GM20431 (cell line): ENCODE results near the gene ARRDC3.
"Not testable (repeated sequence)": the region's sequence is repeated elsewhere in the genome, so short reads cannot be mapped to it uniquely, and the experiment has no call there.

ENCODE experiments used
- in situ Hi-C: fragments of 300-500 bp; cut with MseI, MboI; formaldehyde crosslinking; loops from one replicate; pipeline ENCODE4 v1.15.0; 2020; ENCODE audit warnings: low sequenced_read_pairs; ENCODE audit not compliant: unreplicated experiment

The ARRDC3 gene

GRCh38 chr5:91366551-91366950, 16.6 kb downstream of the ARRDC3 start:
- in situ Hi-C loops, result no loop called here

- in situ Hi-C loops, result no loop called here
These were observed 17.6 kb downstream of the ARRDC3 start for GRCh38 chr5:91365498-91365897.

GRCh38 chr5:91362935-91363334, 20.2 kb downstream of the ARRDC3 start:
- in situ Hi-C loops, result no loop called here

GRCh38 chr5:91361790-91362189, 21.3 kb downstream of the ARRDC3 start:
- in situ Hi-C loops, result no loop called here

GRCh38 chr5:91361055-91361701, 21.9 kb downstream of the ARRDC3 start:
- in situ Hi-C loops, result no loop called here

GRCh38 chr5:91359962-91360609, 23.0 kb downstream of the ARRDC3 start:
- in situ Hi-C loops, result no loop called here

- in situ Hi-C loops, result no loop called here
These were observed 25.3 kb downstream of the ARRDC3 start for GRCh38 chr5:91357806-91358205.

- in situ Hi-C loops, result no loop called here
These were observed 26.0 kb downstream of the ARRDC3 start for GRCh38 chr5:91357012-91357634.

- in situ Hi-C loops, result not testable (repeated sequence)
These were observed 28.2 kb downstream of the ARRDC3 start for GRCh38 chr5:91354867-91355266.

- in situ Hi-C loops, result no loop called here
These were observed 30.1 kb downstream of the ARRDC3 start for GRCh38 chr5:91352831-91353695.

- in situ Hi-C loops, result no loop called here
These were observed 37.7 kb downstream of the ARRDC3 start for GRCh38 chr5:91345461-91345860.

- in situ Hi-C loops, result not testable (repeated sequence)
These were observed 38.4 kb downstream of the ARRDC3 start for GRCh38 chr5:91344661-91345200.

GRCh38 chr5:91343916-91344315, 39.2 kb downstream of the ARRDC3 start:
- in situ Hi-C loops, result no loop called here

- in situ Hi-C loops, result not testable (repeated sequence)
These were observed 40.2 kb downstream of the ARRDC3 start for GRCh38 chr5:91342931-91343330.

GRCh38 chr5:91341154-91341553, 42.0 kb downstream of the ARRDC3 start:
- in situ Hi-C loops, result no loop called here

- in situ Hi-C loops, result no loop called here
These were observed 42.6 kb downstream of the ARRDC3 start for GRCh38 chr5:91340532-91340931.

- in situ Hi-C loops, result no loop called here
These were observed 43.9 kb downstream of the ARRDC3 start for GRCh38 chr5:91339063-91339705.

GRCh38 chr5:91332267-91333045, 50.7 kb downstream of the ARRDC3 start:
- in situ Hi-C loops, result no loop called here

GRCh38 chr5:91331705-91332104, 51.4 kb downstream of the ARRDC3 start:
- in situ Hi-C loops, result no loop called here
